GM12878 (cell line): ENCODE measurements around the gene GJA5. TPM values are rescaled to one million over a fixed set of nuclear protein-coding genes. Genes with fewer than 3 reads are reported as not detected.

ENCODE experiments used
- ATAC-seq: fragments of 200-7000 bp; cut with Tn5 transposase; 3 replicates; pipeline ENCODE4 v1.9.1; 2020; ENCODE audit warnings: mild to moderate bottlenecking, moderate library complexity
- BruUV-seq: library from RNA; stranded (reverse); fragments of 400-500 nt; replicated peaks from 2 replicates; lab custom pipeline; 2021; lab: Mats Ljungman, UMichigan
- CTCF ChIA-PET: fragments of 300-600 bp; sonication (Branson Sonifier 250); formaldehyde crosslinking; extraction: SDS; loops from one replicate; lab custom pipeline; 2021; ENCODE audit warnings: inconsistent platforms; lab: Yijun Ruan, JAX
- POLR2A ChIA-PET: fragments of 350-600 bp; formaldehyde crosslinking; extraction: SDS; loops from one replicate; lab custom pipeline; 2021; ENCODE audit warnings: inconsistent platforms; lab: Charles Lee
- RAD21 ChIA-PET: fragments of 300-600 bp; sonication (Branson Sonifier 250); formaldehyde crosslinking; loops from one replicate; lab custom pipeline; 2023; ENCODE audit warnings: antibody characterized with exemption; ENCODE audit not compliant: unreplicated experiment; lab: Charles Lee
- SMC1A ChIA-PET: fragments of 300-600 bp; sonication (Branson Sonifier 250); formaldehyde crosslinking; loops from one replicate; lab custom pipeline; 2023; ENCODE audit not compliant: unreplicated experiment, uncharacterized antibody; lab: Charles Lee
- DNase-seq: peaks from one replicate; pipeline ENCODE4 v3.0.0-alpha.2; 2011; ENCODE audit warnings: low read depth, low spot score
- FAIRE-seq: peaks from 3 replicates; lab custom pipeline; 2011; peaks lifted over from hg19 to GRCh38; lab: Jason Lieb, UNC
- H2AFZ ChIP-seq: 2 replicates; pipeline ENCODE4 v1.6.0; 2011; ENCODE audit warnings: low read depth, low read length, control low read depth; ENCODE audit not compliant: control insufficient read depth
- H3K27ac ChIP-seq: 2 replicates; pipeline ENCODE4 v1.5.1; 2011; ENCODE audit warnings: control low read depth; ENCODE audit not compliant: control insufficient read depth, insufficient read depth
- H3K27me3 ChIP-seq, 2 experiments: replicated peaks in 1 of 2; 2 replicates each; pipeline versions ENCODE4 v1.6.0 to v1.6.1; 2011; ENCODE audit warnings: low read length in 1 of 2; ENCODE audit not compliant: control insufficient read depth in 2 of 2, insufficient read depth in 2 of 2
- H3K36me3 ChIP-seq, 2 experiments: 2 replicates each; pipeline ENCODE4 v1.5.1; 2011; ENCODE audit warnings: low read length in 1 of 2; ENCODE audit not compliant: control insufficient read depth in 2 of 2, insufficient read depth in 2 of 2
- H3K4me1 ChIP-seq: 2 replicates; pipeline ENCODE4 v1.6.1; 2011; ENCODE audit warnings: mild to moderate bottlenecking, low read length, moderate library complexity, mixed read lengths; ENCODE audit not compliant: control insufficient read depth, insufficient read depth
- H3K4me2 ChIP-seq: 2 replicates; pipeline ENCODE4 v1.6.0; 2011; ENCODE audit warnings: control low read depth; ENCODE audit not compliant: control insufficient read depth, insufficient read depth
- H3K4me3 ChIP-seq: fragments of 200-600 bp; sonication (generic); 2 replicates; pipeline ENCODE4 v1.5.1; 2016
- H3K79me2 ChIP-seq: 2 replicates; pipeline ENCODE4 v1.6.0; 2011; ENCODE audit warnings: low read length; ENCODE audit not compliant: control insufficient read depth, insufficient read depth
- H3K9ac ChIP-seq: 2 replicates; pipeline ENCODE4 v1.8.0; 2011; ENCODE audit warnings: low read length, control low read depth, mixed read lengths; ENCODE audit not compliant: control insufficient read depth, insufficient read depth
- H3K9me3 ChIP-seq: replicated peaks from 3 replicates; pipeline ENCODE4 v1.5.1; 2011; ENCODE audit warnings: mild to moderate bottlenecking, low read length; ENCODE audit not compliant: control insufficient read depth, insufficient read depth
- H4K20me1 ChIP-seq: 2 replicates; pipeline ENCODE4 v1.6.0; 2011; ENCODE audit not compliant: control insufficient read depth, insufficient read depth
- CHD4 ChIP-seq: fragments of 200-600 bp; sonication (generic); IDR thresholded peaks from 2 replicates; pipeline ENCODE4 v1.6.1; 2016; ENCODE audit warnings: mild to moderate bottlenecking
- CREM ChIP-seq: IDR thresholded peaks from 2 replicates; pipeline ENCODE4 v1.6.1; 2014; ENCODE audit warnings: antibody characterized with exemption, low read depth
- DPF2 ChIP-seq: fragments of 450-650 bp; IDR thresholded peaks from 2 replicates; pipeline ENCODE4 v1.6.1; 2017; ENCODE audit warnings: mild to moderate bottlenecking
- ETV6 ChIP-seq, 2 experiments: fragments of 450-650 bp in 1 of 2; IDR thresholded peaks in 1 of 2; conservative IDR thresholded peaks in 1 of 2; 2 replicates each; pipeline ENCODE4 v1.6.1; 2014; ENCODE audit warnings: antibody characterized with exemption in 1 of 2, borderline replicate concordance in 1 of 2, low read depth in 1 of 2, mild to moderate bottlenecking in 1 of 2, moderate library complexity in 1 of 2
- FOXK2 ChIP-seq: fragments of 450-650 bp; IDR thresholded peaks from 2 replicates; pipeline ENCODE4 v1.6.1; 2017; ENCODE audit warnings: mild to moderate bottlenecking, moderate library complexity
- KDM1A ChIP-seq: fragments of 200-600 bp; sonication (generic); IDR thresholded peaks from 2 replicates; pipeline ENCODE4 v1.6.1; 2016; ENCODE audit warnings: borderline replicate concordance
- KLF5 ChIP-seq: fragments of 450-650 bp; IDR thresholded peaks from 2 replicates; pipeline ENCODE4 v1.6.1; 2014; ENCODE audit warnings: mild to moderate bottlenecking; ENCODE audit not compliant: partially characterized antibody
- NFIC ChIP-seq: IDR thresholded peaks from 2 replicates; pipeline ENCODE4 v1.6.1; 2012; ENCODE audit warnings: low read depth, mild to moderate bottlenecking, inconsistent platforms, low read length, moderate library complexity
- NFYB ChIP-seq: IDR thresholded peaks from 2 replicates; pipeline ENCODE4 v1.6.1; 2011; ENCODE audit warnings: low read depth, mild to moderate bottlenecking, low read length, improper control_type of control experiment, moderate library complexity; ENCODE audit not compliant: insufficient read depth
- NKRF ChIP-seq: fragments of 450-650 bp; conservative IDR thresholded peaks from 2 replicates; pipeline ENCODE4 v1.6.1; 2017; ENCODE audit warnings: mild to moderate bottlenecking, moderate library complexity
- POLR2AphosphoS2 ChIP-seq: IDR thresholded peaks from 2 replicates; pipeline ENCODE4 v1.6.1; 2011; ENCODE audit warnings: low read depth, mild to moderate bottlenecking, low read length, improper control_type of control experiment, moderate library complexity
- POU2F2 ChIP-seq: IDR thresholded peaks from 3 replicates; pipeline ENCODE4 v1.6.1; 2011; ENCODE audit warnings: low read depth, mild to moderate bottlenecking, low read length, borderline replicate concordance
- RAD21 ChIP-seq: IDR thresholded peaks from 2 replicates; pipeline ENCODE4 v1.6.1; 2011; ENCODE audit warnings: mild to moderate bottlenecking, low read depth, low read length, moderate library complexity; ENCODE audit not compliant: insufficient read depth
- RCOR1 ChIP-seq: conservative IDR thresholded peaks from 2 replicates; pipeline ENCODE4 v1.6.1; 2012; ENCODE audit warnings: low read depth, low read length, improper control_type of control experiment
- RUNX3 ChIP-seq: IDR thresholded peaks from 2 replicates; pipeline ENCODE4 v1.6.1; 2012; ENCODE audit warnings: low read length, inconsistent platforms
- SMC3 ChIP-seq: IDR thresholded peaks from 2 replicates; pipeline ENCODE4 v1.6.1; 2011; ENCODE audit warnings: low read length, improper control_type of control experiment, borderline replicate concordance
- TBL1XR1 ChIP-seq: IDR thresholded peaks from 2 replicates; pipeline ENCODE4 v1.6.1; 2012; ENCODE audit warnings: low read depth, low read length, improper control_type of control experiment
- ZNF622 ChIP-seq: fragments of 450-650 bp; IDR thresholded peaks from 2 replicates; pipeline ENCODE4 v1.6.1; 2017; ENCODE audit warnings: mild to moderate bottlenecking, inconsistent platforms
- ZNF687 ChIP-seq: fragments of 450-650 bp; IDR thresholded peaks from 2 replicates; pipeline ENCODE4 v1.6.1; 2017; ENCODE audit warnings: mild to moderate bottlenecking, moderate library complexity
- WGBS: methylation state at CpG from one replicate; pipeline ENCODE4 v1.1.6; 2016; ENCODE audit warnings: low lambda C conversion rate; ENCODE audit not compliant: insufficient replicate concordance, insufficient coverage; ENCODE audit errors: missing lambda C conversion rate; 5-methylcytosine and 5-hydroxymethylcytosine counted together
- in situ Hi-C: fragments of 300-500 bp; cut with MboI; formaldehyde crosslinking; loops from 9 replicates; pipeline ENCODE4 v1.14.3; 2018; ENCODE audit warnings: mixed read lengths
- intact Hi-C: fragments of 100-400 bp; cut with micrococcal nuclease; formaldehyde crosslinking; loops from one replicate; pipeline ENCODE4 v1.14.2; 2022; ENCODE audit not compliant: unreplicated experiment
- polyA plus RNA-seq, 11 experiments: library from polyadenylated mRNA; depleted of rRNA in 4 of 11; unstranded in 6 of 11; stranded (reverse) in 5 of 11; fragments of >200 nt; fragmentation: Nextera tagmentation in 4 of 11; fragmentation: Illumina TruSeq in 1 of 11; extraction: Ambion mirVana in 4 of 11; extraction: Trizol in 1 of 11; gene quantifications; 1 replicate in 1 of 11; 2 replicates in 10 of 11; pipeline versions ENCODE4 v1.2.1 to v1.2.3, GENCODE V29; 2011 to 2016; ENCODE audit warnings: inconsistent platforms in 2 of 11, missing spikeins in 2 of 11, low read depth in 1 of 11
- total RNA-seq, 4 experiments: library from RNA; depleted of rRNA in 3 of 4; stranded (reverse); fragments of >200 nt in 3 of 4; fragmentation: Illumina TruSeq in 1 of 4; extraction: Trizol in 1 of 4; gene quantifications; 2 replicates each; pipeline versions ENCODE4 v1.2.1 to v1.2.3, GENCODE V29; 2013 to 2021
- TF ChIP-seq, protein P1 (sequence below): IDR thresholded peaks from 2 replicates; pipeline ENCODE4 v1.6.1; 2011; ENCODE audit warnings: low read depth, mild to moderate bottlenecking, low read length, moderate library complexity, borderline replicate concordance; ENCODE audit errors: extremely low read depth

GJA5 gene
- total and polyA plus RNA-seq, 10 of the 15 experiments (the other 5 are each of a cell fraction or from before 2014, with no cell fraction given): not detected

DNA sequence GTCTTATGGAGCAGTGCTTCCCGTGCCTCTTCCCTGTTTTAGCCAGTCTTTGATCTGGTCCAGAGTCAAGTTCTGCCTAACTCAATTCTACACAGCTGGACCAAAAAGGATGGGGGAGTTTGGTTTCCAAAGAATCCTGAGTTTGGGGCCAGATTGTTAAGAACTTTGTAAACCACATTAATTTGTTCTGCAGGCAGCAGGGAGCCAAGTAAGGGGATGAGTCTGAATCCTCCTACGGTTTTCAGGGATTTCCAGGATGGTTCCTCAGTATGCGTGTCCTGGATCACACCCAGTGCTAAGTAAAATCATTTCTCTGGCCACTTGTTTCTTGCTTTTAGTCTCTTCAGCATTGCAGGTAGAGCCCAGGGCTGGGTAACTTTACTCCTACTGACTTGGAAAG lies 26.1 kb upstream of the GJA5 start:
- Histone ChIP-seq H3K9me3 (no peaks in the 10 kb centered on the region), H3K27me3 (peaks cover 0 to 2% of the 10 kb centered on the region in 2 experiments; a peak in 1 of 4 replicates), H3K9ac (no peak overlapping the region), H2AFZ (no peak overlapping the region), H4K20me1 (no peaks in the 10 kb centered on the region), H3K27ac (no peak overlapping the region), H3K4me3 (no peak overlapping the region), H3K79me2 (no peaks in the 10 kb centered on the region), H3K4me2 (no peak overlapping the region), H3K4me1 (no peaks in the 10 kb centered on the region), H3K36me3 (no peaks in the 10 kb centered on the region)
- DNase-seq: no peak
- POLR2A ChIA-PET: no interaction called here
- FAIRE-seq: no peak
- RAD21 ChIA-PET: no interaction called here
- SMC1A ChIA-PET: no interaction called here
- CTCF ChIA-PET: no interaction called here
- WGBS: 19% methylated on average over 3 of the region's 3 CpGs
- ATAC-seq: no peak
- TF ChIP-seq NFIC: no peak
- no peak for TF ChIP-seq CHD4
- TF ChIP-seq CREM: no peak
- TF ChIP-seq FOXK2: no peak
- TF ChIP-seq RAD21: no peak
- TF ChIP-seq DPF2: no peak
- no peak for TF ChIP-seq NFYB
- no peak for TF ChIP-seq KLF5
- TF ChIP-seq SMC3: no peak
- TF ChIP-seq ETV6 (conservative IDR thresholded peaks at IDR 0.05 in 1 of 2, IDR thresholded peaks at IDR 0.05 in 1 of 2; ENCODE audit: borderline replicate concordance in 1 of 2, low read depth in 1 of 2): no peak
- TF ChIP-seq POLR2AphosphoS2: no peak
- no peak for TF ChIP-seq POU2F2
- no peak for TF ChIP-seq ZNF622
- no peak for TF ChIP-seq TBL1XR1
- no peak for TF ChIP-seq ZNF687
- TF ChIP-seq RCOR1: no peak
- TF ChIP-seq RUNX3: no peak
- TF ChIP-seq, protein P1, sequence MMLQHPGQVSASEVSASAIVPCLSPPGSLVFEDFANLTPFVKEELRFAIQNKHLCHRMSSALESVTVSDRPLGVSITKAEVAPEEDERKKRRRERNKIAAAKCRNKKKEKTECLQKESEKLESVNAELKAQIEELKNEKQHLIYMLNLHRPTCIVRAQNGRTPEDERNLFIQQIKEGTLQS: no peak
- TF ChIP-seq KDM1A: no peak
- no peak for TF ChIP-seq NKRF
- no TSS peak for BruUV-seq
- in situ Hi-C loops (no loop called here), intact Hi-C loops (no loop called here)
